ENCODE data around the gene SUPT16H. TPM values are rescaled to one million over a fixed set of nuclear protein-coding genes. Genes with fewer than 3 reads are reported as not detected.

The SUPT16H gene
- total RNA-seq, 1 donor from 2014 or later: 98.9 TPM

DNA sequence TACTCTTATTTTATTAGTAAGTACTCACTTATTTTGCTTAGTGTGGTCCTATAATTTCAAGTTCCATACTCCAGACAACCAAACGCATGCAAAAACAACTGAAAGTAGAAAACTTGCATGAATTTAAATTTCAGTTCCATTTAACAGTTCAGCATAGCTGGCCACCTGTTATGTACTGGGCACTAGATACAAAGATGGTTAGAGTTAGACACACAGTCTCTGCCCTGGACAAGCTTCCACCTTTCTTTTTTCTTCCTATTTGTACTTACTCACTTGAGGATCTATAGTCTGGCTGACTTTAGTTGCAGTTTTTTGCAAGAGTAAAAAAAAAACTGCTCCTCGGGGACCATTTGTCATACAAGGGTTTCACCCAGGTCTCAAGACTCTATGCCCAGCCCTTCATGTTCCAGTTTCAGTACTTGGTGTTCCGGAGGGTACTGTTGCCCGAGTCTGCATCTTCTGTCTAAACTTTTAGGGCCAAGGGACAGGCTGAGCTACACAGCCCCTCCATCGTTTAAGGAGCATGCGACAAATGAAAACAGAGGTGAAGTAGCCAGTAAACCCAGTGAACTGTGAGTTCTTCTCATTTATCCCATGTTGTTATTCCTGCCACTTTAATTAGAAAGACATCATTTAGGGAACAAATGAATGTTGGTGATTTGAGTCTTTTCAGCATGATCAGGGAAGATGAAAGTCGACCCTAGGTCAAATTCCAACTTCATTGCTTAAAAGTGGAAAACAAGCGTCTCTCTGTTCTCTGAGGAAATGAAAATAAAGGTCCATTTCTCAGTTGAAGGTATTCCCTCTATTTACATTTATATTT is 81.6 kb downstream of the SUPT16H start:
- DNase-seq (ENCODE audit: low read depth, low spot score): no peak

Other genes starting within 250 kb of the SUPT16H start
- gene OR5AU1, start 228.0 kb downstream of the SUPT16H start, total RNA-seq: not detected in 2 replicates
- gene HNRNPC, start 114.6 kb downstream of the SUPT16H start, total RNA-seq: 905 and 1,085 TPM in 2 replicates
- not detected in 2 replicates for gene RPGRIP1, start 103.9 kb downstream of the SUPT16H start, total RNA-seq
- 50.4 and 61.3 TPM in 2 replicates for gene CHD8, start 72.1 kb upstream of the SUPT16H start, total RNA-seq
- 28.3 and 39.6 TPM in 2 replicates for gene RAB2B, start 92.9 kb upstream of the SUPT16H start, total RNA-seq
- 22.3 and 45.6 TPM in 2 replicates for gene TOX4, start 93.2 kb upstream of the SUPT16H start, total RNA-seq
- 56.0 and 87.3 TPM in 2 replicates for gene METTL3, start 127.3 kb upstream of the SUPT16H start, total RNA-seq
- 0.79 and 0.95 TPM in 2 replicates for gene SALL2, start 142.3 kb upstream of the SUPT16H start, total RNA-seq
- not detected in 2 replicates for gene OR10G3, start 196.1 kb upstream of the SUPT16H start, total RNA-seq

Data from pulmonary artery endothelial cell (primary cell).